IMR-90 (cell line): ENCODE measurements around the gene MSL3. TPM values are rescaled to one million over a fixed set of nuclear protein-coding genes. Genes with fewer than 3 reads are reported as not detected.

ENCODE experiments used
- ATAC-seq: fragments of 200-7000 bp; cut with Tn5 transposase; 2 replicates; pipeline ENCODE4 v1.9.1; 2020; ENCODE audit warnings: low read depth, mild to moderate bottlenecking, moderate library complexity
- BruUV-seq: library from RNA; stranded (reverse); fragments of 400-500 nt; replicated peaks from 2 replicates; lab custom pipeline; 2021; lab: Mats Ljungman, UMichigan
- CTCF ChIA-PET: fragments of 300-600 bp; formaldehyde crosslinking; extraction: SDS; loops from one replicate; lab custom pipeline; 2021; ENCODE audit warnings: antibody characterized with exemption; lab: Yijun Ruan, JAX
- POLR2A ChIA-PET: fragments of 300-600 bp; sonication (Branson Sonifier 250); formaldehyde crosslinking; loops from one replicate; lab custom pipeline; 2022; ENCODE audit warnings: antibody characterized with exemption; ENCODE audit not compliant: unreplicated experiment; lab: Charles Lee
- DNase-seq: peaks from one replicate; pipeline ENCODE4 v3.0.0; 2013
- H2AFZ ChIP-seq: replicated peaks from 2 replicates; pipeline ENCODE3; 2013; ENCODE audit warnings: low read length, mild to moderate bottlenecking; ENCODE audit not compliant: poor library complexity
- H2AK5ac ChIP-seq: 2 replicates; pipeline ENCODE4 v1.6.1; 2013; ENCODE audit warnings: low read depth, low read length, inconsistent platforms
- H2AK9ac ChIP-seq: replicated peaks from 2 replicates; pipeline ENCODE3; 2013; ENCODE audit warnings: mild to moderate bottlenecking, low read depth, low read length, moderate library complexity; ENCODE audit not compliant: poor library complexity
- H2BK120ac ChIP-seq: 2 replicates; pipeline ENCODE4 v1.6.1; 2013; ENCODE audit warnings: low read depth, low read length, inconsistent platforms
- H2BK15ac ChIP-seq: 3 replicates; pipeline ENCODE4 v1.6.1; 2013; ENCODE audit warnings: low read depth, low read length, inconsistent platforms
- H2BK20ac ChIP-seq: 2 replicates; pipeline ENCODE4 v1.6.1; 2013; ENCODE audit warnings: low read depth, mild to moderate bottlenecking, inconsistent platforms, low read length, moderate library complexity
- H2BK5ac ChIP-seq: 2 replicates; pipeline ENCODE4 v1.6.1; 2013; ENCODE audit warnings: mild to moderate bottlenecking, low read depth, low read length, inconsistent platforms; ENCODE audit not compliant: poor library complexity, severe bottlenecking
- H3K14ac ChIP-seq: replicated peaks from 2 replicates; pipeline ENCODE4 v1.6.1; 2013; ENCODE audit warnings: low read depth, low read length, inconsistent platforms
- H3K18ac ChIP-seq: 2 replicates; pipeline ENCODE4 v1.6.1; 2013; ENCODE audit warnings: low read depth, low read length, control low read depth
- H3K23ac ChIP-seq: 2 replicates; pipeline ENCODE4 v1.6.1; 2013; ENCODE audit warnings: low read depth, low read length, inconsistent platforms
- H3K27ac ChIP-seq: 2 replicates; pipeline ENCODE4 v1.5.1; 2013; ENCODE audit warnings: mild to moderate bottlenecking, control low read depth, low read length; ENCODE audit not compliant: insufficient read depth
- H3K27me3 ChIP-seq: 2 replicates; pipeline ENCODE4 v1.6.1; 2013; ENCODE audit warnings: low read length; ENCODE audit not compliant: control insufficient read depth, insufficient read depth
- H3K36me3 ChIP-seq: 2 replicates; pipeline ENCODE4 v1.6.1; 2013; ENCODE audit warnings: low read length, mixed read lengths; ENCODE audit not compliant: control insufficient read depth, insufficient read depth
- H3K4ac ChIP-seq: 2 replicates; pipeline ENCODE4 v1.6.1; 2013; ENCODE audit warnings: low read depth, low read length, inconsistent platforms
- H3K4me1 ChIP-seq: 2 replicates; pipeline ENCODE4 v1.6.1; 2013; ENCODE audit warnings: low read length, mixed read lengths; ENCODE audit not compliant: control insufficient read depth, insufficient read depth
- H3K4me2 ChIP-seq: 2 replicates; pipeline ENCODE4 v1.6.1; 2013; ENCODE audit warnings: low read depth, mild to moderate bottlenecking, control low read depth, low read length, moderate library complexity
- H3K4me3 ChIP-seq: 2 replicates; pipeline ENCODE4 v1.5.1; 2013; ENCODE audit warnings: low read depth, mild to moderate bottlenecking, control low read depth, low read length, moderate library complexity; ENCODE audit not compliant: insufficient read depth
- H3K56ac ChIP-seq: 2 replicates; pipeline ENCODE4 v1.6.1; 2013; ENCODE audit warnings: low read length, inconsistent platforms; ENCODE audit not compliant: insufficient read depth; ENCODE audit errors: extremely low read depth
- H3K79me1 ChIP-seq, 2 experiments: 2 replicates each; pipeline ENCODE4 v1.6.1; 2013; ENCODE audit warnings: low read length in 2 of 2, inconsistent platforms in 1 of 2, low read depth in 1 of 2
- H3K9ac ChIP-seq: 2 replicates; pipeline ENCODE4 v1.6.1; 2013; ENCODE audit warnings: low read depth, low read length, control low read depth
- H3K9me1 ChIP-seq: 2 replicates; pipeline ENCODE4 v1.6.1; 2013; ENCODE audit warnings: low read length, inconsistent platforms; ENCODE audit not compliant: insufficient read depth
- H3K9me3 ChIP-seq: 2 replicates; pipeline ENCODE4 v1.6.1; 2013; ENCODE audit warnings: low read length; ENCODE audit not compliant: control insufficient read depth, insufficient read depth
- H4K20me1 ChIP-seq: 2 replicates; pipeline ENCODE4 v1.6.1; 2013; ENCODE audit warnings: low read length, inconsistent platforms; ENCODE audit not compliant: insufficient read depth
- H4K5ac ChIP-seq: 2 replicates; pipeline ENCODE4 v1.6.1; 2013; ENCODE audit warnings: mild to moderate bottlenecking, low read depth, low read length, control low read depth
- H4K8ac ChIP-seq, 2 experiments: 2 replicates each; pipeline ENCODE4 v1.6.1; 2013; ENCODE audit warnings: low read depth in 2 of 2, low read length in 2 of 2, control low read depth in 1 of 2, inconsistent platforms in 1 of 2
- H4K91ac ChIP-seq: 2 replicates; pipeline ENCODE4 v1.6.1; 2013; ENCODE audit warnings: low read depth, low read length, inconsistent platforms; ENCODE audit not compliant: insufficient read depth
- BHLHE40 ChIP-seq: fragments of 150-350 bp; IDR thresholded peaks from 2 replicates; pipeline ENCODE4 v1.6.1; 2016; ENCODE audit warnings: mild to moderate bottlenecking, low read depth, low read length
- CEBPB ChIP-seq: IDR thresholded peaks from 2 replicates; pipeline ENCODE4 v1.6.1; 2012; ENCODE audit warnings: low read depth, low read length, improper control_type of control experiment
- CHD1 ChIP-seq: IDR thresholded peaks from 2 replicates; pipeline ENCODE4 v1.6.1; 2012; ENCODE audit warnings: low read depth, low read length, improper control_type of control experiment
- FOS ChIP-seq: fragments of 150-350 bp; IDR thresholded peaks from 2 replicates; pipeline ENCODE4 v1.6.1; 2016; ENCODE audit warnings: low read depth, low read length
- MAFK ChIP-seq: IDR thresholded peaks from 2 replicates; pipeline ENCODE4 v1.6.1; 2012; ENCODE audit warnings: low read depth, low read length, improper control_type of control experiment
- MAZ ChIP-seq: IDR thresholded peaks from 2 replicates; pipeline ENCODE4 v1.6.1; 2012; ENCODE audit warnings: low read depth, mild to moderate bottlenecking, low read length, improper control_type of control experiment, moderate library complexity, borderline replicate concordance
- MXI1 ChIP-seq: IDR thresholded peaks from 2 replicates; pipeline ENCODE4 v1.6.1; 2012; ENCODE audit warnings: low read depth, mild to moderate bottlenecking, low read length, moderate library complexity, borderline replicate concordance
- POLR2A ChIP-seq: IDR thresholded peaks from 2 replicates; pipeline ENCODE4 v1.6.1; 2012; ENCODE audit warnings: mild to moderate bottlenecking, low read depth, low read length
- RAD21 ChIP-seq: IDR thresholded peaks from 2 replicates; pipeline ENCODE4 v1.6.1; 2012; ENCODE audit warnings: low read length, improper control_type of control experiment
- RCOR1 ChIP-seq: IDR thresholded peaks from 2 replicates; pipeline ENCODE4 v1.6.1; 2012; ENCODE audit warnings: mild to moderate bottlenecking, low read length, improper control_type of control experiment; ENCODE audit not compliant: insufficient replicate concordance
- SMC3 ChIP-seq: fragments of 150-350 bp; IDR thresholded peaks from 2 replicates; pipeline ENCODE4 v1.6.1; 2016; ENCODE audit warnings: low read depth, mild to moderate bottlenecking, antibody characterized with exemption, low read length, moderate library complexity
- dilution Hi-C: fragments of 300-500 bp; cut with HindIII; formaldehyde crosslinking; loops from one replicate; pipeline ENCODE4 v1.14.3; 2018; ENCODE audit warnings: low sequenced_read_pairs; ENCODE audit not compliant: unreplicated experiment
- in situ Hi-C: fragments of 300-500 bp; cut with MboI; formaldehyde crosslinking; loops from 3 replicates; pipeline ENCODE4 v1.14.3; 2019; ENCODE audit warnings: low sequenced_read_pairs, inconsistent platforms, mixed read lengths
- intact Hi-C: fragments of 100-400 bp; cut with micrococcal nuclease; formaldehyde crosslinking; loops from 2 replicates; pipeline ENCODE4 v1.10.0; 2022
- polyA plus RNA-seq, 3 experiments: library from polyadenylated mRNA; depleted of rRNA; stranded (reverse); fragments of >200 nt; gene quantifications; 2 replicates each; pipeline ENCODE4 v1.2.3, GENCODE V29; 2012; ENCODE audit warnings: low replicate concordance in 1 of 3
- total RNA-seq: library from RNA; depleted of rRNA; stranded (reverse); fragments of >200 nt; gene quantifications from 2 replicates; pipeline ENCODE4 v1.2.3, GENCODE V29; 2012
- TF ChIP-seq, protein P1 (sequence below): fragments of 150-350 bp; IDR thresholded peaks from 2 replicates; pipeline ENCODE4 v1.6.1; 2017; ENCODE audit warnings: mild to moderate bottlenecking, antibody characterized with exemption, low read length, low read depth
- TF ChIP-seq, protein P2 (sequence below): fragments of 150-350 bp; IDR thresholded peaks from 2 replicates; pipeline ENCODE4 v1.6.1; 2016; ENCODE audit warnings: low read depth, mild to moderate bottlenecking, low read length, moderate library complexity, borderline replicate concordance

MSL3 gene
- total and polyA plus RNA-seq, 2 of the 4 experiments (the other 2 are of a cell fraction) = 19.6 to 21.3 TPM

- no TSS peak for BruUV-seq
- ATAC-seq (no peak), DNase-seq (no peak)
- Histone ChIP-seq H2BK20ac (no peak overlapping the region), H3K27me3 (peaks cover 9% of the 10 kb centered on the region), H3K79me1 (no peaks in the 10 kb centered on the region), H3K36me3 (no peaks in the 10 kb centered on the region), H2BK5ac (no peak overlapping the region), H4K8ac (no peak overlapping the region), H2AK9ac (no peak overlapping the region), H3K14ac (no peak overlapping the region), H3K4ac (no peak overlapping the region), H3K56ac (no peak overlapping the region), H3K23ac (no peak overlapping the region), H4K91ac (no peak overlapping the region), H3K9me1 (no peaks in the 10 kb centered on the region), H2AK5ac (no peak overlapping the region), H4K20me1 (no peaks in the 10 kb centered on the region), H3K27ac (no peak overlapping the region), H2AFZ (no peak overlapping the region), H3K4me1 (no peaks in the 10 kb centered on the region), H3K9ac (no peak overlapping the region), H3K9me3 (no peaks in the 10 kb centered on the region), H3K4me2 (no peak overlapping the region), H2BK15ac (no peak overlapping the region), H2BK120ac (no peak overlapping the region), H3K18ac (no peak overlapping the region), H3K4me3 (no peak overlapping the region), H4K5ac (no peak overlapping the region)
- no peak for TF ChIP-seq SMC3
- no peak for TF ChIP-seq MXI1
- TF ChIP-seq MAFK = no peak
- no peak for TF ChIP-seq FOS
- no peak for TF ChIP-seq MAZ
- no peak for TF ChIP-seq POLR2A
- TF ChIP-seq CEBPB = no peak
- no peak for TF ChIP-seq RAD21
- TF ChIP-seq, protein P1, sequence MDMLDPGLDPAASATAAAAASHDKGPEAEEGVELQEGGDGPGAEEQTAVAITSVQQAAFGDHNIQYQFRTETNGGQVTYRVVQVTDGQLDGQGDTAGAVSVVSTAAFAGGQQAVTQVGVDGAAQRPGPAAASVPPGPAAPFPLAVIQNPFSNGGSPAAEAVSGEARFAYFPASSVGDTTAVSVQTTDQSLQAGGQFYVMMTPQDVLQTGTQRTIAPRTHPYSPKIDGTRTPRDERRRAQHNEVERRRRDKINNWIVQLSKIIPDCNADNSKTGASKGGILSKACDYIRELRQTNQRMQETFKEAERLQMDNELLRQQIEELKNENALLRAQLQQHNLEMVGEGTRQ = no peak
- TF ChIP-seq CHD1 = no peak
- no peak for TF ChIP-seq RCOR1
- TF ChIP-seq BHLHE40 = no peak
- TF ChIP-seq, protein P2, sequence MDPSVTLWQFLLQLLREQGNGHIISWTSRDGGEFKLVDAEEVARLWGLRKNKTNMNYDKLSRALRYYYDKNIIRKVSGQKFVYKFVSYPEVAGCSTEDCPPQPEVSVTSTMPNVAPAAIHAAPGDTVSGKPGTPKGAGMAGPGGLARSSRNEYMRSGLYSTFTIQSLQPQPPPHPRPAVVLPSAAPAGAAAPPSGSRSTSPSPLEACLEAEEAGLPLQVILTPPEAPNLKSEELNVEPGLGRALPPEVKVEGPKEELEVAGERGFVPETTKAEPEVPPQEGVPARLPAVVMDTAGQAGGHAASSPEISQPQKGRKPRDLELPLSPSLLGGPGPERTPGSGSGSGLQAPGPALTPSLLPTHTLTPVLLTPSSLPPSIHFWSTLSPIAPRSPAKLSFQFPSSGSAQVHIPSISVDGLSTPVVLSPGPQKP = no peak
- in situ Hi-C loops (loop anchor here (25.0 kb wide), 1 partner anchor 1564 kb away; no protein-coding TSS in a partner anchor), intact Hi-C loops (no loop called here), dilution Hi-C loops (no loop called here)
- POLR2A ChIA-PET = no interaction called here
- CTCF ChIA-PET = no interaction called here
Observed at GRCh38 chrX:11751261-11751660, 6.8 kb upstream of the MSL3 start.
